ENCODE data around the gene CTLA4.

DNA sequence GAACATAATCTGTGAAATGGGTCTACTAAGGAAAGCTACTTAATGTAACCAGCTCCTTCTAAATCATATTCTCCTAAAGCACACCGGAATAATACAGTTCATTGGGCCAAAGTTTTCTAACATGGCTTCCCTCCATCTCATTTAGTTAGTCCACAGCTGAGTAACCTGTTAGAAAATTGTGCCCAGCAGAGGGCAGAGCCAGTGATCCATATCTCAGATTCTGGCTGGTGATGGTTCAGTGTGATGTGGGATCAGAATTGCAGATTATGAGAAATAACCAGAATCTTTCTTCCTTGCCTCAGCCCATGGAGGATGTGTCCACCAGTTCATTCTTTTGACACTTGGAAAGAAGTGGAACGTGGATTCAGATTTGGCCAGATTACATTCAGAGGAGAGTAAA, 9.4 kb upstream of the CTLA4 start:
- TF ChIP-seq, protein P1, sequence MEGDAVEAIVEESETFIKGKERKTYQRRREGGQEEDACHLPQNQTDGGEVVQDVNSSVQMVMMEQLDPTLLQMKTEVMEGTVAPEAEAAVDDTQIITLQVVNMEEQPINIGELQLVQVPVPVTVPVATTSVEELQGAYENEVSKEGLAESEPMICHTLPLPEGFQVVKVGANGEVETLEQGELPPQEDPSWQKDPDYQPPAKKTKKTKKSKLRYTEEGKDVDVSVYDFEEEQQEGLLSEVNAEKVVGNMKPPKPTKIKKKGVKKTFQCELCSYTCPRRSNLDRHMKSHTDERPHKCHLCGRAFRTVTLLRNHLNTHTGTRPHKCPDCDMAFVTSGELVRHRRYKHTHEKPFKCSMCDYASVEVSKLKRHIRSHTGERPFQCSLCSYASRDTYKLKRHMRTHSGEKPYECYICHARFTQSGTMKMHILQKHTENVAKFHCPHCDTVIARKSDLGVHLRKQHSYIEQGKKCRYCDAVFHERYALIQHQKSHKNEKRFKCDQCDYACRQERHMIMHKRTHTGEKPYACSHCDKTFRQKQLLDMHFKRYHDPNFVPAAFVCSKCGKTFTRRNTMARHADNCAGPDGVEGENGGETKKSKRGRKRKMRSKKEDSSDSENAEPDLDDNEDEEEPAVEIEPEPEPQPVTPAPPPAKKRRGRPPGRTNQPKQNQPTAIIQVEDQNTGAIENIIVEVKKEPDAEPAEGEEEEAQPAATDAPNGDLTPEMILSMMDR (IDR thresholded peaks at IDR 0.05 in 4 of 5, conservative IDR thresholded peaks at IDR 0.05 in 1 of 5): no peak
- no peak for TF ChIP-seq POLR2A (IDR thresholded peaks at IDR 0.05)

All from gastrocnemius medialis (tissue), 4 donors.